CD4-positive, alpha-beta T cell treated with Interleukin-6 for 4 hours (primary cell): Measurements from ENCODE around the gene PDILT.
"Not testable (repeated sequence)": the region's sequence is repeated elsewhere in the genome, so short reads cannot be mapped to it uniquely, and the experiment has no call there.

Experiments
- DNase-seq: peaks from one replicate; pipeline ENCODE4 v3.0.0-alpha.2; 2020; ENCODE audit warnings: mixed read lengths

The PDILT gene, protein sequence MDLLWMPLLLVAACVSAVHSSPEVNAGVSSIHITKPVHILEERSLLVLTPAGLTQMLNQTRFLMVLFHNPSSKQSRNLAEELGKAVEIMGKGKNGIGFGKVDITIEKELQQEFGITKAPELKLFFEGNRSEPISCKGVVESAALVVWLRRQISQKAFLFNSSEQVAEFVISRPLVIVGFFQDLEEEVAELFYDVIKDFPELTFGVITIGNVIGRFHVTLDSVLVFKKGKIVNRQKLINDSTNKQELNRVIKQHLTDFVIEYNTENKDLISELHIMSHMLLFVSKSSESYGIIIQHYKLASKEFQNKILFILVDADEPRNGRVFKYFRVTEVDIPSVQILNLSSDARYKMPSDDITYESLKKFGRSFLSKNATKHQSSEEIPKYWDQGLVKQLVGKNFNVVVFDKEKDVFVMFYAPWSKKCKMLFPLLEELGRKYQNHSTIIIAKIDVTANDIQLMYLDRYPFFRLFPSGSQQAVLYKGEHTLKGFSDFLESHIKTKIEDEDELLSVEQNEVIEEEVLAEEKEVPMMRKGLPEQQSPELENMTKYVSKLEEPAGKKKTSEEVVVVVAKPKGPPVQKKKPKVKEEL

DNA sequence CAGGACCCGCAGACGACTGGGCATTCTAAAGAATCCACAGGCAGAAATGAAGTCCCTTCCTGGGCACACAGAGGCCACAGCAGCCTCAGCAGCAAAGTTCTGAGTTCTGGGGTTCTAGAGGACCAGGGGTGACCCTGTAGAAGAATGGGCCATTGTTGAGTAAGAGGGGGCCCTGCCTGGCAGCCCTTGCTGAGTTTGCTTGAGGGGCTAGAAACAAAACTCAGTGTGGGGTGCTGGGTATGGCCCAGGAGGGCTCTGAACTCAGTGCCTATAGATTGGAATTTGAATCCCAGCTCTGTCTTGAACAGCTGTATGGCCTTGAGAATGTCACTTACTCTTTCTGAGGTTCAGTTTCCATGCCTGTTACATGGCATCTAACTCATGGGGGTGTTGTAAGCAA, at the start of gene PDILT:
Gene PDILT (minus strand): TSS at position 101 of the 400 bp plus-strand sequence. CDS start 5,437 bp downstream, outside the sequence.
- DNase-seq = no peak

- not testable (repeated sequence) for DNase-seq
Measured at GRCh38 chr16:20453633-20454032, 49.1 kb upstream of the PDILT start.

DNA sequence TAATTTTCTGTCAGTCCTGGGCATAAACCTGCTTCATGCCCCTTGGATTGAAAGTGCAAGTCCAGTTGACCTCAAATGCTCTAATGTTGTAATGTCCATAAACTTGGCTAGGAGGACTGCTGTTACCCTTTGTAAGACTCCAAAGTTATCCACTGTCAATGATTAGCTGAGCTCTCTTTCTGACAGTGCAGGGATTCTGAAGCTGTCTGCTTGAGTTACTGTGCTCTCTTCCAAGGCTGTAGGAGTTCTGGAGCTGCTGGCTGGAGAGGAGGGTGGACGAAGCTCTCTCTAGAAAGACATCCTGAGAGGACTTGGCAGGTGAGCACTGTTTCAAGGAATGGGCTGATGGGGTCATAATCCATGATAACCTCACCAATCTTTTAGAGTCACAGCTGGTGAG, 46.8 kb upstream of the PDILT start, which contains the start of gene ACSM2A:
Gene ACSM2A (plus strand): TSS at position 158 of the 400 bp plus-strand sequence. CDS start 8,594 bp downstream, outside the sequence.
- not testable (repeated sequence) for DNase-seq

- not testable (repeated sequence) for DNase-seq
Measured at GRCh38 chr16:20446652-20447393, 42.3 kb upstream of the PDILT start.

DNA sequence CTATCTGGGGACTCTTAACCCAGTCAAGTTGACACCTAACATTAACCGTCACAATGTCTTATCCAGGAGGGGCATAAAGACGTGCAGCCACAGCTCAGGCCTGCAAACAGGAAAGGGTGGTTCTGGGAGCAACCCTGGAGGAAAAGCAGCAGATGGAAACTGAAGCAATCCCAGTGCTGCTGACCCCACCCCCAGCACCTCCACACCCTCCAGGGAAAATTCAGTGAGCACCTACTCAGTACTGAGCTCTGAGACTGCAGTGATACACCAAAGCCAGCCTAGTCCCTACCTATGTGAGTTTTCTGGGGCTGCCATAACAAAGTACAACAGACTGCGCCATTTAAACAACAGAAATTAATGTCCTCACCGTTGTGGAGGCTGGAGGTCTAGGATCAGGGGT, 37.3 kb upstream of the PDILT start:
- DNase-seq = not testable (repeated sequence)

DNA sequence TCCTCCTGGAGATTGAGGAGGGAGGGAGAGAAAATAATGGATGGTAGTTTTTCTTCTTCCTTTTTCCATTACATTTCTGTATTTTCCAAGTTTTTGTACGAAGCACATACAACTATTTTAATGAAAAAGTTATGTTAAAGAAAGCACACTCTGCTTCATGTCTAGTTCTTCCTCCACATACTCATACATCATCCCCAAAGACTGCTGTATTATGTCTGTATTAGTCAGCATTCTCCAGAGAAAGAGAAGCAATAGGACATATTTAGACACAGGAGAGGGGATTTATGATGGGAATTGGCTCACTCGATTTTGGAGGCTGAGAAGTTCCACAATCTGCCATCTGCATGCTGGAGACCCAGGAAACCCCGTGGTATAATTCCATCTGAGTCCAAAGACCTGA, 36.7 kb upstream of the PDILT start:
- no peak for DNase-seq

- not testable (repeated sequence) for DNase-seq
Measured at GRCh38 chr16:20440731-20441130, 36.2 kb upstream of the PDILT start.

DNA sequence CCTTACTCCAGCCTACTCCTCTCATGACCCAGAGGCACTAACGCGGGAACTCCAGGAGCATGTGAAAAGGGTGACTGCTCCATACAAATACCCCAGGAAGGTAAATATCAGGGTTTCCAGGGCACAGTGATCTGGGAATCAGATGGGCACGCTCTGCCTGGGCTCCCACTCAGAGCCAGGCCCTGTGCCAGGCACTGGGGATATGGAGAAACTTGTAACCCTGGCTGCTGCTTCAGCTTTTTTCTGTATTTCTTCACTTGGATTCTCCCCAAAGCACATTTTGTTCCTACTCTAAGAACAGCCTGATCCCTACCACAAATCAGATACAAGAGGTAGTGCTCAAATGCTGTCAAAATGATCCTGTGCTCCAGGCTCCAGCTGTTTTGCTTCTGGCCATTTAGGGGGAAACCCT, 35.3 kb upstream of the PDILT start:
- DNase-seq = not testable (repeated sequence)

- not testable (repeated sequence) for DNase-seq
Measured at GRCh38 chr16:20438950-20439349, 34.4 kb upstream of the PDILT start.

- no peak for DNase-seq
Measured at GRCh38 chr16:20430948-20431347, 26.4 kb upstream of the PDILT start.

- not testable (repeated sequence) for DNase-seq
Measured at GRCh38 chr16:20430480-20430879, 25.9 kb upstream of the PDILT start.

- DNase-seq = not testable (repeated sequence)
Measured at GRCh38 chr16:20429499-20429898, 25.0 kb upstream of the PDILT start.

DNA sequence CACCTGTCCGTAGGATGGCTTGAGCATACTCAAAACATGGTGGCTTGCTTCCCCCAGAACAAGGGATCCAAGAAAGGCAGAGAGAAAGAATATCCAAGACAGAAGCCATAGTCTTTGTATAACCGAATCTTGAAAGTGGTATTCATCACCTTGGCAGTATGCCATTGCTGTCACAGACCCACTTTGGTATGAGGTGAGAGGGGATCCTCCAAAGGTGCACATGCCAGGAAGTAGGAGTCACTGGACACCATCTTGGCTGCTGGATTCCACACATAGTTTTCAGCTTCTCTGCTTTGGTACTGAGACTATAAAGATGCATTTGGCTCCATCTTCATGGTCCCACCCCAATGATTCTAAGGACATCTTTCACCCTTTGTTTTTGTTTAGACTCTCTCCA, 22.9 kb upstream of the PDILT start:
- not testable (repeated sequence) for DNase-seq

DNA sequence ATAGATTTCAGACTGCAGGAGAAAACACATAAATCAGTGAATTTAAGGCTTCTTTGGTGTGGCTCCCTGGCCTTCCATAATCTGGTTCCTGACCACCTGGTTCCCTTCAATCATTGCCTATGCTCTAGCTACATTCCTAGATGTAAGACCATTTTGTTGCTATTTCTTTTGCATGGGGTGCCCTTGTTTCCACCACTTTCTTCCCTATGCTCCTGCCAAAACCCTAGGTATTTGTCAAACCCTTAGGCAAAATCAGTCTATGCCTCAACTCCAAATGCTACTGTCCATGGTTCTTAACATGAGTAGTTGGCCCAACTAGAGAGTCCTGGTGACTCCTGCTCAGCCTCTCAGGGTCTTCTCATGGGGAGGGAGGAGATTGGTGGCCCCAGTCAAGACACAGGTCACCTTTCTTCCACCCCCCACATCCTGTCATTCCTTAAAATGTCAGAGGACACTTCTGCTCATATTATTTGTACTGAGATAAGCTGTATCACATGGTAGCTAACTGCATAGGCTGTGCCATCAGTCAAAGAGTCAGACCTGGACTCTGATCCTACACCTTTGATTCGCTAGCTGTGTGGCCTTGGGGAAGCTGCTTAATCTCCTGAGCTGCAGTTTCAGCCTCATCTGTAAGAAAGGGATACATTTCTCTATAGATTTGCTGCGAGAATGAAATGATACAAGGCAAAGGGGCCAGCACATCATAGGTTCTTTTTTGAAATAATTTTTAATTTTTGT, 19.8 kb upstream of the PDILT start:
- no peak for DNase-seq

GRCh38 chr16:20423772-20424128, 19.2 kb upstream of the PDILT start:
- not testable (repeated sequence) for DNase-seq

GRCh38 chr16:20421748-20422147, 17.2 kb upstream of the PDILT start:
- not testable (repeated sequence) for DNase-seq

GRCh38 chr16:20419093-20419492, 14.6 kb upstream of the PDILT start:
- DNase-seq = not testable (repeated sequence)

DNA sequence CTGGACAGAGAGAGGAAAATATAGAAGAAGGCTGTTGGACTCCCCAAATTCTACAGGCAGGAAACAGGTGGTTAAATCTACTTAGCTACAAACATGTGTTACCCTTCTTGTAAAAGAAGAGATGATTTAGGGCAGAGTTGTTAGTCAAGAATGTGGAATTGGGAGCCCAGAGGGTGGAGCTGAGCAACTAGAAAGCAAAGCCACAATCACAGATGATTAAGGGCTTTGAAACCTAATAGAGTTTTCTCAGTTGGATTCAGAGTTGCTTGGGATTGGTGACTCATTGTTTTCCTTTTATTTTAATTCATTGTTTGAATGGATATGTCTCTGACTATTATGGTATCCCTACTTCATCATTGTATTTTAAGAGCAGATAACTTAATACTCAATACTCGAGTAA, 11.0 kb upstream of the PDILT start:
- no peak for DNase-seq

- DNase-seq = no peak
Measured at GRCh38 chr16:20411055-20411454, 6.5 kb upstream of the PDILT start.

GRCh38 chr16:20410121-20410723, 5.7 kb upstream of the PDILT start:
- DNase-seq = no peak

GRCh38 chr16:20409398-20410120, 5.0 kb upstream of the PDILT start, which contains the start of gene ACSM5:
Gene ACSM5 (plus strand): TSS chr16:20409534. CDS start chr16:20411485, 1,951 bp downstream.
- no peak for DNase-seq
